ENCODE results near the gene GRID2. TPM values are rescaled to one million over a fixed set of nuclear protein-coding genes. Genes with fewer than 3 reads are reported as not detected.

Gene GRID2
- total RNA-seq, 4 donors from 2014 or later, result 0.63 TPM; not detected in 3

- H3K36me3 ChIP-seq, result no peaks in the 10 kb centered on the region
- WGBS, 2 donors, result 95% methylated on average over 4 of the region's 4 CpGs
- H3K4me1 ChIP-seq, result no peaks in the 10 kb centered on the region
- DNase-seq (ENCODE audit: low spot score in 2 of 2), result no peak
- no peaks in the 10 kb centered on the region for H3K27me3 ChIP-seq
- H3K4me3 ChIP-seq, result no peak overlapping the region
- no peak overlapping the region for H3K27ac ChIP-seq
- H3K9me3 ChIP-seq, result no peaks in the 10 kb centered on the region
- TF ChIP-seq POLR2A (IDR thresholded peaks at IDR 0.05) (no peak), EP300 (IDR thresholded peaks at IDR 0.05) (no peak), CTCF (IDR thresholded peaks at IDR 0.05) (no peak)
Measured at GRCh38 chr4:93168053-93168452, 864.3 kb downstream of the GRID2 start.

- H3K4me1 ChIP-seq, result no peaks in the 10 kb centered on the region
- WGBS, 2 donors, result 92 to 94% methylated on average over 6 of the region's 6 CpGs
- no peak for TF ChIP-seq POLR2A (IDR thresholded peaks at IDR 0.05)
- TF ChIP-seq CTCF (IDR thresholded peaks at IDR 0.05), result no peak
- TF ChIP-seq EP300 (IDR thresholded peaks at IDR 0.05), result no peak
- no peaks in the 10 kb centered on the region for H3K27me3 ChIP-seq
- no peak overlapping the region for H3K27ac ChIP-seq
- H3K4me3 ChIP-seq, result no peak overlapping the region
- no peaks in the 10 kb centered on the region for H3K9me3 ChIP-seq
- no peak for DNase-seq (ENCODE audit: low spot score in 2 of 2)
- no peaks in the 10 kb centered on the region for H3K36me3 ChIP-seq
Measured at GRCh38 chr4:93169966-93170365, 866.2 kb downstream of the GRID2 start.

- WGBS, 2 donors, result 75 to 79% methylated on average over 1 of the region's 1 CpG
- H3K9me3 ChIP-seq, result no peaks in the 10 kb centered on the region
Measured at GRCh38 chr4:93174598-93174997, 870.8 kb downstream of the GRID2 start.

GRCh38 chr4:93178279-93178678 lies 874.5 kb downstream of the GRID2 start:
- DNase-seq (ENCODE audit: low spot score in 2 of 2), result no peak
- 78 to 85% methylated on average over 2 of the region's 2 CpGs for WGBS, 2 donors

More at GRCh38 chr4:93174598-93174997, 870.8 kb downstream of the GRID2 start:
- Histone ChIP-seq H3K4me1 (no peaks in the 10 kb centered on the region), H3K36me3 (no peaks in the 10 kb centered on the region), H3K27ac (no peak overlapping the region), H3K4me3 (no peak overlapping the region), H3K27me3 (no peaks in the 10 kb centered on the region)
- no peak for TF ChIP-seq EP300 (IDR thresholded peaks at IDR 0.05)
- TF ChIP-seq POLR2A (IDR thresholded peaks at IDR 0.05), result no peak
- no peak for TF ChIP-seq CTCF (IDR thresholded peaks at IDR 0.05)
- DNase-seq (ENCODE audit: low spot score in 2 of 2), result no peak

GRCh38 chr4:93179044-93179443 lies 875.3 kb downstream of the GRID2 start:
- Histone ChIP-seq H3K9me3 (no peaks in the 10 kb centered on the region), H3K27ac (no peak overlapping the region), H3K27me3 (no peaks in the 10 kb centered on the region), H3K4me1 (no peaks in the 10 kb centered on the region), H3K4me3 (no peak overlapping the region), H3K36me3 (no peaks in the 10 kb centered on the region)
- TF ChIP-seq EP300 (IDR thresholded peaks at IDR 0.05) (no peak), CTCF (IDR thresholded peaks at IDR 0.05) (no peak), POLR2A (IDR thresholded peaks at IDR 0.05) (no peak)
- WGBS, 2 donors, result 45 to 47% methylated on average over 2 of the region's 2 CpGs
- DNase-seq (ENCODE audit: low spot score in 2 of 2), result no peak

More at GRCh38 chr4:93178279-93178678, 874.5 kb downstream of the GRID2 start:
- Histone ChIP-seq H3K4me3 (no peak overlapping the region), H3K4me1 (no peaks in the 10 kb centered on the region), H3K36me3 (no peaks in the 10 kb centered on the region), H3K27ac (no peak overlapping the region), H3K27me3 (no peaks in the 10 kb centered on the region), H3K9me3 (no peaks in the 10 kb centered on the region)
- TF ChIP-seq CTCF (IDR thresholded peaks at IDR 0.05), result no peak
- TF ChIP-seq EP300 (IDR thresholded peaks at IDR 0.05), result no peak
- TF ChIP-seq POLR2A (IDR thresholded peaks at IDR 0.05), result no peak

All from tibial nerve (tissue), 4 donors.